Activated CD4-positive, alpha-beta T cell treated with anti-CD3 and anti-CD28 coated beads, Interleukin-2, amount 10 ng/mL, durations not matched to agents 7 days and 5 days (primary cell): ENCODE results near the gene PARP15. TPM values are rescaled to one million over a fixed set of nuclear protein-coding genes. Genes with fewer than 3 reads are reported as not detected.

Source experiments
- CTCF ChIA-PET: fragments of 350-600 bp; sonication (Branson Sonifier 250); formaldehyde crosslinking; loops from one replicate; lab custom pipeline; 2021; ENCODE audit warnings: antibody characterized with exemption; lab: Charles Lee
- POLR2A ChIA-PET: fragments of 350-600 bp; sonication (Branson Sonifier 250); formaldehyde crosslinking; loops from one replicate; lab custom pipeline; 2021; ENCODE audit warnings: antibody characterized with exemption; lab: Charles Lee
- DNase-seq: peaks from one replicate; pipeline ENCODE4 v3.0.0-alpha.2; 2020
- H3K27ac Mint-ChIP-seq: one replicate; pipeline ENCODE4 v1.8.0; 2021; ENCODE audit warnings: mild to moderate bottlenecking, moderate library complexity, mixed read lengths
- H3K27me3 Mint-ChIP-seq: one replicate; pipeline ENCODE4 v1.8.0; 2021; ENCODE audit warnings: mixed read lengths
- H3K36me3 Mint-ChIP-seq: one replicate; pipeline ENCODE4 v1.8.0; 2021; ENCODE audit warnings: low read depth, mixed read lengths
- H3K4me1 Mint-ChIP-seq: one replicate; pipeline ENCODE4 v1.8.0; 2021; ENCODE audit warnings: mixed read lengths
- H3K4me3 Mint-ChIP-seq: one replicate; pipeline ENCODE4 v1.8.0; 2021; ENCODE audit warnings: mild to moderate bottlenecking, moderate library complexity, mixed read lengths
- H3K9me3 Mint-ChIP-seq: one replicate; pipeline ENCODE4 v1.8.0; 2021; ENCODE audit warnings: mixed read lengths
- total RNA-seq, 2 experiments: library from RNA; stranded (reverse); gene quantifications; one replicate each; pipeline ENCODE4 v1.2.3, GENCODE V29; 2021

Gene PARP15
- total RNA-seq, 2 experiments from 2014 or later = 39.8 to 40.9 TPM

DNA sequence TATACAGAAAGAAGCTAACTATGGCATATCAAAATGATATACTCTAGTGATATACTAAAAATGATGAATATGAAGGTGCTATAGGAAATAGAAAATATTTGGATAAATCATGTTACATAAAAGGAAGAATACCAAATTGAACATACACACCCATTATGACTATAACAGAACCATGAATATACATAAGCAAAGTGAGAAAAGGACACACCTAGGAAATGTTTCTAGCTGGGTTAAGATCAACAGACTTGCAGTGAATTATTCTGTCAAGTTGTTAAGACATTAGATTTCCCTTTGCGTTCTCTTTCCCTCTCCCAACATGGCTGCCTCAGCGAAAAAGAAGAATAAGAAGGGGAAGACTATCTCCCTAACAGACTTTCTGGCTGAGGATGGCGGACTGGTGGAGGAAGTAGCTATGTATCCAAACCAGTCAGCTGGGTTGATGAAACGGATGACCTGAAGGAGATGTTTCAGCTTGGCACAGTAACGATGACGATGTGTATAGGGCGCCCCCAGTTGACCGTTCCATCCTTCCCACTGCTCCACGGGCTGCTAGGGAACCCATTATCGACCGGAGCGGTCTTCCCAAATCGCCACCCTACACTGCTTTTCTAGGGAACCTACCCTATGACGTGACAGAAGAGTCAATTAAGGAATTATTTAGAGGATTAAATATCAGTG, 83.0 kb downstream of the PARP15 start:
- Mint-ChIP-seq H3K27ac (no peak overlapping the region), H3K4me1 (peaks cover 6% of the 10 kb centered on the region), H3K36me3 (no peaks in the 10 kb centered on the region), H3K27me3 (peaks cover 35% of the 10 kb centered on the region), H3K4me3 (no peak overlapping the region), H3K9me3 (peaks cover 6% of the 10 kb centered on the region)
- no peak for DNase-seq
- ChIA-PET CTCF (interaction anchor here (0.9 to 1.4 kb wide), 2 partner anchors 9 to 18 kb away, joined by 3 read pairs; no protein-coding TSS in a partner anchor), POLR2A (no interaction called here)

DNA sequence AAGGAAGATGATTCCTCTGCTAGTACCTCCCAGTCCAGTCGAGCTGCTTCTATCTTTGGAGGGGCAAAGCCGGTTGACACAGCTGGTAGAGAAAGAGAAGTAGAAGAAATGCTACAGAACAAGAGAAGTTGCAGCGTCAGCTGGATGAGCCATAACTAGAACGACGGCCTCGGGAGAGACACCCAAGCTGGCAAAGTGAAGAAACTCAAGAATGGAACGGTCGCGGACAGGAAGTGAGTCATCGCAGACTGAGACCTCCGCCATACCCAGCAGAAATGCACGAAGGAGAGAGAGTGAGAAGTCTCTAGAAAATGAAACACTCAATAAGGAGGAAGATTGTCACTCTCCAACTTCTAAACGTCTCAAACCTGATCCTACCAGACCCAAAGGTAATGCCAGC, 84.2 kb downstream of the PARP15 start:
- POLR2A ChIA-PET = no interaction called here
- no peak for DNase-seq
- H3K9me3 Mint-ChIP-seq = peaks cover 6% of the 10 kb centered on the region
- no peaks in the 10 kb centered on the region for H3K36me3 Mint-ChIP-seq
- CTCF ChIA-PET = interaction anchor here (0.6 to 1.4 kb wide), 3 partner anchors 10 to 27 kb away, joined by 3 to 4 read pairs (median 3); no protein-coding TSS in a partner anchor
- peaks cover 6% of the 10 kb centered on the region for H3K4me1 Mint-ChIP-seq
- H3K27ac Mint-ChIP-seq = no peak overlapping the region
- peaks cover 37% of the 10 kb centered on the region for H3K27me3 Mint-ChIP-seq
- H3K4me3 Mint-ChIP-seq = no peak overlapping the region

DNA sequence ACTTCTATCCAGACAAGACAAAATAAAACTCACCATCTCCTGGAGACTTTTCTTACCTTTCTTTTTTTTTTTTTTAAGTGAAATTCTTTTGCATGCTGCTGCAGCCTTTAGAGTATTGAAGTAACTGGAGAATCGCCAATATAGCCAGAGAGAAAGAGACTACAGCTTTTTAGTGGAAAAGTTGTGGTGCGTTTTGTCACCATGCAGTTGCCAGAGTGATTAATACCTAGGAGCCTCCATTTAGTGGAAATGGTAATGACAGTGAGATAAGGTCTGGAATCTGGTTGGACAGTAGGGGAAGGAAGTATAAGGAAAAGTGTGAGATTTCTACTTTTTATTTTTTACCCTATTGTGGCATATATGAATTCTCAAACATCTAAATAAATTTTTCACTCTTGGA, 85.1 kb downstream of the PARP15 start:
- no peak overlapping the region for H3K27ac Mint-ChIP-seq

DNA sequence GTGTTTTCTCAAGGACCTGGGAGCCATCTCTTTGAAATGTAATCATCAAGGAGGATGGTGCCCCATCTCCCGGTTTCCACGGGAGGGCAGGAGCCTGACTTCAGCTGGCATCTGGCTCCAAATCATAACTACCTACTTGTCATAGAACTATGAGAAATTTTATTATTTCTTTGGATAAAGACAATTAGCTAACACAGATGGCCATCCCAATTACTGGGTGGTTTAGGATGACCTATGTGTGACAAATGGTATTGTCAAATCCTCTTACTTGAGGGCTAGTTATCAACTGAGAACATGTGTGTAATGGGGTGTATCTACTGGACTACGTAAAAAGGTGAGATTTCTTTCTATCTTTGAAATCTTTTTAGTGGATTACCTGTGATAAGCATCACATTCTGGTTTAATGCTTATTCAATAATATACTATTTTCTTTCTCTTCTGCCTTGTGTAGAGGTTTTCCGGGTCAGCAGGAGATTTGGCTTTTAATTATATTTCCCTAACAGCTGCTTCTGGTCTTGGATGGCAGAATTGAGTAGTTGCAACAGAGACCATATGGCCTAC, 87.9 kb downstream of the PARP15 start:
- Mint-ChIP-seq H3K4me1 (peaks cover 19% of the 10 kb centered on the region), H3K27me3 (peaks cover 24% of the 10 kb centered on the region), H3K36me3 (no peaks in the 10 kb centered on the region), H3K4me3 (no peak overlapping the region), H3K9me3 (peaks cover 6% of the 10 kb centered on the region), H3K27ac (no peak overlapping the region)
- DNase-seq = no peak
- ChIA-PET POLR2A (no interaction called here), CTCF (interaction anchor here (2.0 kb wide), 1 partner anchor 14 kb away, joined by 9 read pairs; no protein-coding TSS in a partner anchor)

More for the DNA sequence above, 85.1 kb downstream of the PARP15 start:
- no peaks in the 10 kb centered on the region for H3K36me3 Mint-ChIP-seq
- DNase-seq = no peak
- peaks cover 33% of the 10 kb centered on the region for H3K27me3 Mint-ChIP-seq
- ChIA-PET CTCF (interaction anchor here (1.1 kb wide), 1 partner anchor 17 kb away, joined by 3 read pairs; no protein-coding TSS in a partner anchor), POLR2A (no interaction called here)
- H3K4me1 Mint-ChIP-seq = peaks cover 6% of the 10 kb centered on the region
- H3K4me3 Mint-ChIP-seq = no peak overlapping the region
- H3K9me3 Mint-ChIP-seq = peaks cover 6% of the 10 kb centered on the region

DNA sequence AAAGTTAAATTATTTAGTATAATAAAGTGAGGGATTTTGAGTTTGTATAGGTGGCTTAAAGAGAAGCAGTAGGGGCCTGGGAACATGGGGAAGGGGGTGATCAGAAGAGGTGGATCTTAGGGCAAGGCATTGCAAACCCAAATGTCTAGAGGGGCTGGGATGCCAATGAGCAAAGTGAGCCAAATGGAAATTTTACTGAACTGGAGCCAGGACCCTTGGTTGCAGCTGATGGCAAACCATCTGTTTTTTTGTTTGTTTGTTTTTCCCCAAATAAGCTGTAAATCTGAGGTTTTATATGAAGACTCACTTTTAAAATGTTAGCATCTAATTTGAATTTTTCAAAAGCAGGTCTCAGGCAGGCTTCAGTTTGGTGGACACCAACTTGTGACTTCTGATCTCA, 88.4 kb downstream of the PARP15 start:
- ChIA-PET CTCF (interaction anchor here (2.0 kb wide), 1 partner anchor 14 kb away, joined by 9 read pairs; no protein-coding TSS in a partner anchor), POLR2A (no interaction called here)
- DNase-seq = no peak
- Mint-ChIP-seq H3K36me3 (no peaks in the 10 kb centered on the region), H3K9me3 (peaks cover 4% of the 10 kb centered on the region), H3K27ac (no peak overlapping the region), H3K27me3 (peaks cover 23% of the 10 kb centered on the region), H3K4me1 (peaks cover 19% of the 10 kb centered on the region), H3K4me3 (no peak overlapping the region)

GRCh38 chr3:122668930-122669730, 91.7 kb downstream of the PARP15 start:
- no peaks in the 10 kb centered on the region for H3K36me3 Mint-ChIP-seq
- POLR2A ChIA-PET = interaction anchor here (1.2 kb wide), 1 partner anchor 105 kb away, joined by 4 read pairs; the partner anchor contains the start of genes DTX3L and PARP9
- peaks cover 13% of the 10 kb centered on the region for H3K4me1 Mint-ChIP-seq
- peaks cover 9% of the 10 kb centered on the region for H3K9me3 Mint-ChIP-seq
- peaks cover 3% of the 10 kb centered on the region for H3K27me3 Mint-ChIP-seq
- H3K27ac Mint-ChIP-seq = peak overlapping the region; percentile 60
- H3K4me3 Mint-ChIP-seq = no peak overlapping the region
- CTCF ChIA-PET = interaction anchor here (0.7 to 1.9 kb wide), 4 partner anchors 10 to 1123 kb away, joined by 3 to 16 read pairs (median 3); no protein-coding TSS in a partner anchor
- no peak for DNase-seq

DNA sequence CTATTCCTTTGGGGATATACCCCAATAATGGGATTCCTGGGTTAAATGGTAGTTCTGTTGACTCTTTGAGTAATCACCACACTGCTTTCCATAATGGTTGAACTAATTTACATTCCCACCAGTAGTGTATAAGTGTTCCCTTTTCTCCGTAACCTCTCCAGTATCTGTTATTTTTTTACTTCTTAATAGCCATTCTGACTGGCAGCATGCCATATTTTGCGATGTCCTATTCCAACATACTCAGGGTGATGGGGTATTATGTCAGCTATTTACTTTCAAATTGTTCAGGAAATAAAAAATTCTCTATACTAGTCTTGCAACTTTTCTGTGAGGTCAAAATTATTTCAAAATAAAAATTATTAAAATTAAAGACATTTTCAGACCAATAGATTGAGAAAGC, 94.1 kb downstream of the PARP15 start:
- Mint-ChIP-seq H3K36me3 (peaks cover 4% of the 10 kb centered on the region), H3K4me3 (no peak overlapping the region), H3K27ac (no peak overlapping the region), H3K9me3 (peaks cover 20% of the 10 kb centered on the region), H3K27me3 (no peaks in the 10 kb centered on the region), H3K4me1 (peaks cover 16% of the 10 kb centered on the region)
- no peak for DNase-seq
- CTCF ChIA-PET = no interaction called here
- POLR2A ChIA-PET = no interaction called here

- POLR2A ChIA-PET = interaction anchor here (0.6 kb wide), 1 partner anchor 207 kb away, joined by 4 read pairs; no protein-coding TSS in a partner anchor
- Mint-ChIP-seq H3K27me3 (no peaks in the 10 kb centered on the region), H3K9me3 (peaks cover 20% of the 10 kb centered on the region), H3K36me3 (peaks cover 4% of the 10 kb centered on the region), H3K4me1 (peaks cover 24% of the 10 kb centered on the region), H3K4me3 (no peak overlapping the region), H3K27ac (no peak overlapping the region)
- DNase-seq = no peak
- CTCF ChIA-PET = interaction anchor here (0.6 to 0.8 kb wide), 2 partner anchors 119 to 335 kb away, joined by 3 read pairs; partner anchors contain the start of gene HSPBAP1
These were observed 96.9 kb downstream of the PARP15 start for GRCh38 chr3:122674339-122674738.

- CTCF ChIA-PET = interaction anchor here (0.6 kb wide), 1 partner anchor 613 kb away, joined by 3 read pairs; no protein-coding TSS in a partner anchor
- Mint-ChIP-seq H3K36me3 (peaks cover 15% of the 10 kb centered on the region), H3K4me1 (peaks cover 33% of the 10 kb centered on the region), H3K27ac (no peak overlapping the region), H3K9me3 (peaks cover 17% of the 10 kb centered on the region), H3K27me3 (no peaks in the 10 kb centered on the region), H3K4me3 (no peak overlapping the region)
- POLR2A ChIA-PET = no interaction called here
- no peak for DNase-seq
These were observed 99.3 kb downstream of the PARP15 start for GRCh38 chr3:122676759-122677158.

DNA sequence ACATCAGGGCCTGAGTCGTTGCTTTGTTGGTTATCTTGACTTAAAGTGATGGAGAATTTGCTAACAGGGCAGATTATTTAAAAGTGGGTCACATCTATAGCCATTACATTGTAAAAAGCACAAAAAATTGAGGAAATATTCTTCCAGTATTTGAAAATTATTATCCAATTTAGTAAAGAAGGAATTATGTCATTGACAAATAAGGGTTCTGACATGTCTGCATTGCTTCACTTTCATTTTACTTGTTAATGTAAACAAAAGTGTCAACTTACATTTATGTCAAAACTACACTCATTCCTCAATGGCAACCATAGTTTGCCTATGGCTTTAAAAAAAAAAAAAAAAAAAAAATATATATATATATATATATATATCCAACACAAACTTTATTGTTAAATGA, 99.8 kb downstream of the PARP15 start:
- Mint-ChIP-seq H3K27ac (no peak overlapping the region), H3K4me1 (peaks cover 37% of the 10 kb centered on the region), H3K36me3 (peaks cover 19% of the 10 kb centered on the region), H3K9me3 (peaks cover 17% of the 10 kb centered on the region), H3K27me3 (no peaks in the 10 kb centered on the region), H3K4me3 (no peak overlapping the region)
- no peak for DNase-seq
- POLR2A ChIA-PET = no interaction called here
- CTCF ChIA-PET = interaction anchor here (0.6 kb wide), 1 partner anchor 614 kb away, joined by 3 read pairs; no protein-coding TSS in a partner anchor

DNA sequence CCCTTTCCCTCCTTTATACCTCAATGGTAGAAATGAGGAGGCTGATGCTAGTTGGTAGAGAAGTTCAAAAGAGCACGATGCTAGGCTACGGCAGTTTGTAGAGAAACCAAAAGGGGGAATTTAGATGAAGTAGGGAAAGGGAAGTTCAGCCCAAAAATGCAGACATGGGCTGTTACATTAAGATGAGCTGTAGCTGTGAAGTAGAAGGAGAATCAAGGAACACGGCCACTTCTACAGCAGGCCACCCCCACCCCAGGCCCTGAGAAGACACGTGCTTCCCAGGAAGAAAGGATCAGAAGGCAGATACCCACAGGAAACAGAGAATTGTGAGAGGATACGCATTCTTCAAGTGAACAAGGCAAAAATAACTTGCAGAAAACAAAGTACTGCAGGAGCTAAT, 101.1 kb downstream of the PARP15 start:
- H3K27ac Mint-ChIP-seq = peak overlapping the region; percentile 99
- H3K36me3 Mint-ChIP-seq = peaks cover 31% of the 10 kb centered on the region
- peaks cover 15% of the 10 kb centered on the region for H3K9me3 Mint-ChIP-seq
- H3K27me3 Mint-ChIP-seq = no peaks in the 10 kb centered on the region
- DNase-seq = no peak
- ChIA-PET POLR2A (interaction anchor here (1.2 kb wide), 1 partner anchor 114 kb away, joined by 3 read pairs; the partner anchor contains the start of genes DTX3L and PARP9), CTCF (interaction anchor here (0.5 to 4.7 kb wide), 20 partner anchors 9 to 316 kb away, joined by 3 to 107 read pairs (median 4); partner anchors contain the start of genes DTX3L, FAM162A, PARP15 and PARP9)
- H3K4me1 Mint-ChIP-seq = peaks cover 49% of the 10 kb centered on the region
- H3K4me3 Mint-ChIP-seq = no peak overlapping the region
